Forelimb muscle (tissue), 1 donor: ENCODE measurements around the gene TBC1D3E. TPM values are rescaled to one million over a fixed set of nuclear protein-coding genes. Genes with fewer than 3 reads are reported as not detected.
"Not testable (repeated sequence)": the region's sequence is repeated elsewhere in the genome, so short reads cannot be mapped to it uniquely, and the experiment has no call there.

Source experiments
- DNase-seq: peaks from one replicate; pipeline ENCODE4 v3.0.0-alpha.2; 2013; ENCODE audit warnings: low read depth
- polyA plus RNA-seq: library from polyadenylated mRNA; unstranded; fragments of 120-200 nt; gene quantifications from one replicate; pipeline ENCODE4 v1.2.1, GENCODE V29; 2013; ENCODE audit not compliant: insufficient read length

The TBC1D3E gene
- polyA plus RNA-seq, result not detected

DNA sequence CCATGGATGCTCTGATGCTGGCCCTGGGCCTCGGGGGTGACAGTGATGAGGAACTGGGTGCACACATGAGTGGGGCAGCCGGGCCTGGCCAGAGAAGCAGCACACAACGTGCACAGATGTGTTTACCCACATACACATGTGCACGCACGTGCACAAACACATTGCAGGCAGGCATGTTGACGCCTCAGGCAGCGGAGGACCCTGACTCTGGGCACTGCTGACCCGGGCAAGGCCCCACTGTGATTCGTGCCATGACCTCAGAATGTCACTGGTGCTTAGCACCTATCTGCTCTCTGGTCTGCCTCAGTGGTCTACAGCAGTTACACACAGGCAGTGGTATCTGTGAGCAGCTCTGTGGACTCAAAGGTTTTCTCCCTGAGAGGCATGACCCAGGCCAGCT is at the start of gene TBC1D3E:
TBC1D3E (plus strand) TSS at position 301 of the 400 bp plus-strand sequence. CDS start 1,545 bp downstream, outside the sequence.
- DNase-seq, result not testable (repeated sequence)

GRCh38 chr17:38087344-38087743 is 40.4 kb upstream of the TBC1D3E start:
- DNase-seq, result not testable (repeated sequence)

- DNase-seq, result not testable (repeated sequence)
Observed at GRCh38 chr17:38088120-38088519, 39.6 kb upstream of the TBC1D3E start.

- DNase-seq, result not testable (repeated sequence)
Observed at GRCh38 chr17:38094059-38094694, 33.6 kb upstream of the TBC1D3E start.

DNA sequence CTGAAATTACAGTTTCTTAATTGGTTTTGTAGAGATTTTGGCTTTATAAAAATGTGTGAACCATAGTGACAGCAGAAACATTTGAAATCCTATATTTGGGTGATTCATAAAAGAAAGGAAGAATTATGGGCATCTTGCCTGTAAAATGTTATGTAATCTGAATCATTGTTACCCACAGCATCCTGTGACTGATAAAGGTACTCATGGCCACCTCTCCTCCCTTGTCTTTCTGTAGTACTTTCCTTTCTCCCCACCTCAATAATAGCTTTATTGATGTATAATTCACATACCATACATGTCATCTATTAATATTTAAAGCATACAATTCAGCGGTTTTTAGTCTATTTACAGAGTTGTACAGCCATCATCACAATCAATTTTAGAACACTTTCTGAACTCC is 28.5 kb upstream of the TBC1D3E start:
- DNase-seq, result not testable (repeated sequence)

- not testable (repeated sequence) for DNase-seq
Observed at GRCh38 chr17:38119829-38120228, 7.9 kb upstream of the TBC1D3E start.

DNA sequence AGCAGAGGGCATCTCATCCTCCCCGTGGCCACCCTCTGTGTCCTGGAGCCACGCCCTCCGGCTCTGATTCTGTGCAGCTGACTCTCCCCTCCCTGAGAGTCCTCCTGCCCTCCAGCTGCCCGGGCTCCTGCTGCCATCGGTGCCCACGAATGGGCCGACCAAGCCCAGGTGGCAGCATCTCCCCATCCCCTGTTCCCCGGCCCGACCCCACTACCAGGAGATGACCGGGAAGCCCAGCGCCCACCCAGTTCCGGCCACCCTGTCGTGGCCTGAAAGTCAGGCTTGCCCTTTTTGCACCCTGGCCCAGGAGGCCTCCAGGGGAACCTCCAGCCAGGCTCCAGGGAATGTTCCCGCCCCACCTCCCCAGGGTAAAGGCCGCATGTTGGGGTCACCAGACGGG is 7.1 kb downstream of the TBC1D3E start:
- DNase-seq, result not testable (repeated sequence)

Other genes starting within 250 kb of the TBC1D3E start
- gene TBC1D3K, start 203.5 kb upstream of the TBC1D3E start, polyA plus RNA-seq, result not detected
- gene TBC1D3L, start 138.9 kb upstream of the TBC1D3E start, polyA plus RNA-seq, result 27.0 TPM
- gene TBC1D3D, start 124.0 kb upstream of the TBC1D3E start, polyA plus RNA-seq, result 1.3 TPM
- not detected for gene TBC1D3C, start 59.3 kb upstream of the TBC1D3E start, polyA plus RNA-seq
- not detected for gene TBC1D3, start 64.6 kb downstream of the TBC1D3E start, polyA plus RNA-seq
- gene MRPL45, start 169.2 kb downstream of the TBC1D3E start, polyA plus RNA-seq, result 63.8 TPM
- gene GPR179, start 216.0 kb downstream of the TBC1D3E start, polyA plus RNA-seq, result 0.38 TPM
- 17.9 TPM for gene SOCS7, start 223.9 kb downstream of the TBC1D3E start, polyA plus RNA-seq